K562 (cell line): ENCODE measurements around the gene C6orf47. TPM values are rescaled to one million over a fixed set of nuclear protein-coding genes. Genes with fewer than 3 reads are reported as not detected.
A peak's percentile ranks its signal among the peaks of the same experiment; 100 is the strongest.

ENCODE experiments used
- ATF4 ChIP-seq: fragments of 450-650 bp; formaldehyde crosslinking; IDR thresholded peaks from 2 replicates; pipeline ENCODE4 v1.4.0; 2022; ENCODE audit warnings: mild to moderate bottlenecking, moderate library complexity
- ELF4 ChIP-seq: fragments of 450-650 bp; formaldehyde crosslinking; IDR thresholded peaks from 2 replicates; pipeline ENCODE4 v1.4.0; 2022; ENCODE audit warnings: missing genetic modification characterization
- KDM4B ChIP-seq, 2 experiments: fragments of 450-650 bp in 1 of 2; sonication (generic) in 1 of 2; IDR thresholded peaks; 2 replicates each; pipeline ENCODE4 v1.6.1; 2016 to 2017; ENCODE audit warnings: borderline replicate concordance in 2 of 2, antibody characterized with exemption in 1 of 2, low read depth in 1 of 2, mild to moderate bottlenecking in 1 of 2
- NFXL1 ChIP-seq: fragments of 450-650 bp; formaldehyde crosslinking; IDR thresholded peaks from 2 replicates; pipeline ENCODE4 v1.4.0; 2021; ENCODE audit warnings: mild to moderate bottlenecking
- NR1H2 ChIP-seq: sonication (generic); formaldehyde crosslinking; IDR thresholded peaks from 2 replicates; pipeline ENCODE4 v1.4.0; 2020; ENCODE audit warnings: mild to moderate bottlenecking, missing genetic modification reagents
- NUFIP1 ChIP-seq: fragments of 450-650 bp; IDR thresholded peaks from 2 replicates; pipeline ENCODE4 v1.6.1; 2018; ENCODE audit not compliant: partially characterized antibody
- PHTF2 ChIP-seq: fragments of 250-450 bp; sonication (Bioruptor Pico); IDR thresholded peaks from 2 replicates; pipeline ENCODE4 v1.5.0; 2021; ENCODE audit warnings: mild to moderate bottlenecking
- RCOR1 ChIP-seq, 2 experiments: IDR thresholded peaks; 2 replicates each; pipeline ENCODE4 v1.6.1; 2012; ENCODE audit warnings: low read depth in 2 of 2, low read length in 2 of 2, borderline replicate concordance in 1 of 2, improper control_type of control experiment in 1 of 2
- SPI1 ChIP-seq: IDR thresholded peaks from 2 replicates; pipeline ENCODE4 v1.6.1; 2011; ENCODE audit warnings: low read depth, low read length, control low read depth, borderline replicate concordance
- STAT6 ChIP-seq: sonication (generic); formaldehyde crosslinking; IDR thresholded peaks from 2 replicates; pipeline ENCODE4 v1.8.1; 2023; ENCODE audit warnings: mild to moderate bottlenecking, missing genetic modification reagents
- ZNF24 ChIP-seq: fragments of 450-650 bp; IDR thresholded peaks from 2 replicates; pipeline ENCODE4 v1.6.1; 2016
- ZNF3 ChIP-seq: fragments of 250-450 bp; sonication (Bioruptor Pico); IDR thresholded peaks from 2 replicates; pipeline ENCODE4 v1.5.0; 2021; ENCODE audit warnings: mild to moderate bottlenecking, moderate library complexity
- polyA plus RNA-seq, 8 experiments: library from polyadenylated mRNA; depleted of rRNA in 4 of 8; stranded (reverse) in 5 of 8; unstranded in 3 of 8; fragments of >200 nt; fragmentation: Nextera tagmentation in 2 of 8; fragmentation: Illumina TruSeq in 1 of 8; extraction: Ambion mirVana in 2 of 8; extraction: Trizol in 1 of 8; gene quantifications; 2 replicates each; pipeline versions ENCODE4 v1.2.1 to v1.2.3, GENCODE V29; 2011 to 2014; ENCODE audit warnings: inconsistent platforms in 1 of 8, missing spikeins in 1 of 8
- total RNA-seq, 7 experiments: library from RNA; depleted of rRNA in 6 of 7; stranded (reverse); fragments of >200 nt in 6 of 7; fragmentation: Illumina TruSeq in 2 of 7; extraction: Trizol in 2 of 7; gene quantifications; 2 replicates each; pipeline versions ENCODE4 v1.2.1 to v1.2.3, GENCODE V29; 2011 to 2021; ENCODE audit warnings: low replicate concordance in 1 of 7
- TF ChIP-seq, protein P1 (sequence below): fragments of 250-450 bp; sonication (Bioruptor Pico); IDR thresholded peaks from 2 replicates; pipeline ENCODE4 v1.8.0; 2022; ENCODE audit warnings: moderate library complexity, mild to moderate bottlenecking, inconsistent platforms
- TF ChIP-seq, protein P2 (sequence below): sonication (generic); formaldehyde crosslinking; IDR thresholded peaks from 2 replicates; pipeline ENCODE4 v1.8.1; 2023; ENCODE audit warnings: mild to moderate bottlenecking, missing genetic modification reagents
- TF ChIP-seq, protein P3 (sequence below): sonication (generic); formaldehyde crosslinking; IDR thresholded peaks from 2 replicates; pipeline ENCODE4 v1.8.0; 2023; ENCODE audit warnings: missing genetic modification reagents, mild to moderate bottlenecking, borderline replicate concordance
- TF ChIP-seq, protein P4 (sequence below): IDR thresholded peaks from 2 replicates; pipeline ENCODE4 v1.6.1; 2016; ENCODE audit warnings: missing genetic modification characterization, missing compliant biosample characterization

The C6orf47 gene
- total and polyA plus RNA-seq, 9 of the 15 experiments (the other 6 are each of a cell fraction or from before 2014, with no cell fraction given), result 0.14 to 43.8 (median 27.0) TPM

- no peak for TF ChIP-seq RCOR1 (IDR thresholded peaks at IDR 0.05; ENCODE audit: borderline replicate concordance in 1 of 2, low read depth in 2 of 2, low read length in 2 of 2)
- TF ChIP-seq, protein P1, sequence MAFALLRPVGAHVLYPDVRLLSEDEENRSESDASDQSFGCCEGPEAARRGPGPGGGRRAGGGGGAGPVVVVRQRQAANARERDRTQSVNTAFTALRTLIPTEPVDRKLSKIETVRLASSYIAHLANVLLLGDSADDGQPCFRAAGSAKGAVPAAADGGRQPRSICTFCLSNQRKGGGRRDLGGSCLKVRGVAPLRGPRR (CRISPR knock-in tag), result no peak; the same call in 1 of the 2 replicates
- TF ChIP-seq ZNF24, result no peak
- TF ChIP-seq, protein P2, sequence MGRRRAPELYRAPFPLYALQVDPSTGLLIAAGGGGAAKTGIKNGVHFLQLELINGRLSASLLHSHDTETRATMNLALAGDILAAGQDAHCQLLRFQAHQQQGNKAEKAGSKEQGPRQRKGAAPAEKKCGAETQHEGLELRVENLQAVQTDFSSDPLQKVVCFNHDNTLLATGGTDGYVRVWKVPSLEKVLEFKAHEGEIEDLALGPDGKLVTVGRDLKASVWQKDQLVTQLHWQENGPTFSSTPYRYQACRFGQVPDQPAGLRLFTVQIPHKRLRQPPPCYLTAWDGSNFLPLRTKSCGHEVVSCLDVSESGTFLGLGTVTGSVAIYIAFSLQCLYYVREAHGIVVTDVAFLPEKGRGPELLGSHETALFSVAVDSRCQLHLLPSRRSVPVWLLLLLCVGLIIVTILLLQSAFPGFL (CRISPR knock-in tag), result no peak
- TF ChIP-seq PHTF2 (CRISPR knock-in tag), result no peak
- TF ChIP-seq ATF4 (CRISPR knock-in tag), result 0 out of 2 replicates have a peak, but pooled peaks have one; percentile 4
- TF ChIP-seq STAT6, result no peak
- TF ChIP-seq, protein P3, sequence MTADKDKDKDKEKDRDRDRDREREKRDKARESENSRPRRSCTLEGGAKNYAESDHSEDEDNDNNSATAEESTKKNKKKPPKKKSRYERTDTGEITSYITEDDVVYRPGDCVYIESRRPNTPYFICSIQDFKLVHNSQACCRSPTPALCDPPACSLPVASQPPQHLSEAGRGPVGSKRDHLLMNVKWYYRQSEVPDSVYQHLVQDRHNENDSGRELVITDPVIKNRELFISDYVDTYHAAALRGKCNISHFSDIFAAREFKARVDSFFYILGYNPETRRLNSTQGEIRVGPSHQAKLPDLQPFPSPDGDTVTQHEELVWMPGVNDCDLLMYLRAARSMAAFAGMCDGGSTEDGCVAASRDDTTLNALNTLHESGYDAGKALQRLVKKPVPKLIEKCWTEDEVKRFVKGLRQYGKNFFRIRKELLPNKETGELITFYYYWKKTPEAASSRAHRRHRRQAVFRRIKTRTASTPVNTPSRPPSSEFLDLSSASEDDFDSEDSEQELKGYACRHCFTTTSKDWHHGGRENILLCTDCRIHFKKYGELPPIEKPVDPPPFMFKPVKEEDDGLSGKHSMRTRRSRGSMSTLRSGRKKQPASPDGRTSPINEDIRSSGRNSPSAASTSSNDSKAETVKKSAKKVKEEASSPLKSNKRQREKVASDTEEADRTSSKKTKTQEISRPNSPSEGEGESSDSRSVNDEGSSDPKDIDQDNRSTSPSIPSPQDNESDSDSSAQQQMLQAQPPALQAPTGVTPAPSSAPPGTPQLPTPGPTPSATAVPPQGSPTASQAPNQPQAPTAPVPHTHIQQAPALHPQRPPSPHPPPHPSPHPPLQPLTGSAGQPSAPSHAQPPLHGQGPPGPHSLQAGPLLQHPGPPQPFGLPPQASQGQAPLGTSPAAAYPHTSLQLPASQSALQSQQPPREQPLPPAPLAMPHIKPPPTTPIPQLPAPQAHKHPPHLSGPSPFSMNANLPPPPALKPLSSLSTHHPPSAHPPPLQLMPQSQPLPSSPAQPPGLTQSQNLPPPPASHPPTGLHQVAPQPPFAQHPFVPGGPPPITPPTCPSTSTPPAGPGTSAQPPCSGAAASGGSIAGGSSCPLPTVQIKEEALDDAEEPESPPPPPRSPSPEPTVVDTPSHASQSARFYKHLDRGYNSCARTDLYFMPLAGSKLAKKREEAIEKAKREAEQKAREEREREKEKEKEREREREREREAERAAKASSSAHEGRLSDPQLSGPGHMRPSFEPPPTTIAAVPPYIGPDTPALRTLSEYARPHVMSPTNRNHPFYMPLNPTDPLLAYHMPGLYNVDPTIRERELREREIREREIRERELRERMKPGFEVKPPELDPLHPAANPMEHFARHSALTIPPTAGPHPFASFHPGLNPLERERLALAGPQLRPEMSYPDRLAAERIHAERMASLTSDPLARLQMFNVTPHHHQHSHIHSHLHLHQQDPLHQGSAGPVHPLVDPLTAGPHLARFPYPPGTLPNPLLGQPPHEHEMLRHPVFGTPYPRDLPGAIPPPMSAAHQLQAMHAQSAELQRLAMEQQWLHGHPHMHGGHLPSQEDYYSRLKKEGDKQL (CRISPR knock-in tag), result peak; percentile 97; the same call in 1 of the 2 replicates
- TF ChIP-seq ELF4 (CRISPR knock-in tag), result no peak; the same call in none of the 2 replicates
- no peak for TF ChIP-seq NFXL1 (CRISPR knock-in tag)
- TF ChIP-seq KDM4B (IDR thresholded peaks at IDR 0.05; ENCODE audit: borderline replicate concordance in 2 of 2, low read depth in 1 of 2), result no peak
- TF ChIP-seq NUFIP1, result peak; percentile 48
- 0 out of 2 replicates have a peak, but pooled peaks have one; percentile 15 for TF ChIP-seq NR1H2 (CRISPR knock-in tag)
- TF ChIP-seq ZNF3 (CRISPR knock-in tag), result no peak
- TF ChIP-seq, protein P4, sequence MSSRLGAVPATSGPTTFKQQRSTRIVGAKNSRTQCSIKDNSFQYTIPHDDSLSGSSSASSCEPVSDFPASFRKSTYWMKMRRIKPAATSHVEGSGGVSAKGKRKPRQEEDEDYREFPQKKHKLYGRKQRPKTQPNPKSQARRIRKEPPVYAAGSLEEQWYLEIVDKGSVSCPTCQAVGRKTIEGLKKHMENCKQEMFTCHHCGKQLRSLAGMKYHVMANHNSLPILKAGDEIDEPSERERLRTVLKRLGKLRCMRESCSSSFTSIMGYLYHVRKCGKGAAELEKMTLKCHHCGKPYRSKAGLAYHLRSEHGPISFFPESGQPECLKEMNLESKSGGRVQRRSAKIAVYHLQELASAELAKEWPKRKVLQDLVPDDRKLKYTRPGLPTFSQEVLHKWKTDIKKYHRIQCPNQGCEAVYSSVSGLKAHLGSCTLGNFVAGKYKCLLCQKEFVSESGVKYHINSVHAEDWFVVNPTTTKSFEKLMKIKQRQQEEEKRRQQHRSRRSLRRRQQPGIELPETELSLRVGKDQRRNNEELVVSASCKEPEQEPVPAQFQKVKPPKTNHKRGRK (tag), result peak; percentile 41; the same call in 1 of the 2 replicates
- no peak for TF ChIP-seq SPI1
Observed at GRCh38 chr6:31702405-31702818, 41.8 kb upstream of the C6orf47 start (continued).
